Cardiac fibroblast (primary cell): ENCODE results near the gene AHI1.

Source experiments
- DNase-seq, 2 donors: peaks; one replicate each; pipeline versions ENCODE4 v3.0.0 to v3.0.0-alpha.2; 2010; ENCODE audit warnings: low read depth in 2 of 2
- H3K4me3 ChIP-seq, 2 donors: replicated peaks in 1 of 2; 1 replicate in 1 of 2; 2 replicates in 1 of 2; pipeline ENCODE4 v1.5.1; 2011; ENCODE audit warnings: low read depth in 2 of 2, low read length in 2 of 2, mild to moderate bottlenecking in 2 of 2, moderate library complexity in 1 of 2
- TF ChIP-seq, protein P1 (sequence below): IDR thresholded peaks from one replicate; pipeline ENCODE4 v1.5.1; 2011; ENCODE audit warnings: low read depth, mild to moderate bottlenecking, low read length, inconsistent platforms

AHI1 gene

DNA sequence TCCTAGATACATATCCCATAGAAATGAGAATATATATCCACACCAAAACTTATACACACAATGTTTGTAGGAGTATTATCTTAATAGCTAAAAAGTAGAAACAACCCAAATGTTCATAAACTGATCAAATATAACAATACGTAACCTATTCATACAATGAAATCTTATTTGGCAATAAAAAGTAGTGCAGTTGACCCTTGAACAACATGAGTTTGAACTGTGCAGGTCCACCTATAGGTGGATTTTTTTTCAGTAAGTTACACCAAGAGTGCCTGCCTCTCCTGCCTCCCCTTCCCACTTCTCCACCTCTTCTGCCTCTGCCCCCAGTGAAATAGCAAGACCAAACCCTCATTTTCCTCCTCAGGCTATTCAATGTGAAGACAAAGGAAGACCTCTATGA is 95.2 kb downstream of the AHI1 start:
- no peak for DNase-seq
- no peak overlapping the region for H3K4me3 ChIP-seq
- TF ChIP-seq, protein P1, sequence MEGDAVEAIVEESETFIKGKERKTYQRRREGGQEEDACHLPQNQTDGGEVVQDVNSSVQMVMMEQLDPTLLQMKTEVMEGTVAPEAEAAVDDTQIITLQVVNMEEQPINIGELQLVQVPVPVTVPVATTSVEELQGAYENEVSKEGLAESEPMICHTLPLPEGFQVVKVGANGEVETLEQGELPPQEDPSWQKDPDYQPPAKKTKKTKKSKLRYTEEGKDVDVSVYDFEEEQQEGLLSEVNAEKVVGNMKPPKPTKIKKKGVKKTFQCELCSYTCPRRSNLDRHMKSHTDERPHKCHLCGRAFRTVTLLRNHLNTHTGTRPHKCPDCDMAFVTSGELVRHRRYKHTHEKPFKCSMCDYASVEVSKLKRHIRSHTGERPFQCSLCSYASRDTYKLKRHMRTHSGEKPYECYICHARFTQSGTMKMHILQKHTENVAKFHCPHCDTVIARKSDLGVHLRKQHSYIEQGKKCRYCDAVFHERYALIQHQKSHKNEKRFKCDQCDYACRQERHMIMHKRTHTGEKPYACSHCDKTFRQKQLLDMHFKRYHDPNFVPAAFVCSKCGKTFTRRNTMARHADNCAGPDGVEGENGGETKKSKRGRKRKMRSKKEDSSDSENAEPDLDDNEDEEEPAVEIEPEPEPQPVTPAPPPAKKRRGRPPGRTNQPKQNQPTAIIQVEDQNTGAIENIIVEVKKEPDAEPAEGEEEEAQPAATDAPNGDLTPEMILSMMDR: no peak

DNA sequence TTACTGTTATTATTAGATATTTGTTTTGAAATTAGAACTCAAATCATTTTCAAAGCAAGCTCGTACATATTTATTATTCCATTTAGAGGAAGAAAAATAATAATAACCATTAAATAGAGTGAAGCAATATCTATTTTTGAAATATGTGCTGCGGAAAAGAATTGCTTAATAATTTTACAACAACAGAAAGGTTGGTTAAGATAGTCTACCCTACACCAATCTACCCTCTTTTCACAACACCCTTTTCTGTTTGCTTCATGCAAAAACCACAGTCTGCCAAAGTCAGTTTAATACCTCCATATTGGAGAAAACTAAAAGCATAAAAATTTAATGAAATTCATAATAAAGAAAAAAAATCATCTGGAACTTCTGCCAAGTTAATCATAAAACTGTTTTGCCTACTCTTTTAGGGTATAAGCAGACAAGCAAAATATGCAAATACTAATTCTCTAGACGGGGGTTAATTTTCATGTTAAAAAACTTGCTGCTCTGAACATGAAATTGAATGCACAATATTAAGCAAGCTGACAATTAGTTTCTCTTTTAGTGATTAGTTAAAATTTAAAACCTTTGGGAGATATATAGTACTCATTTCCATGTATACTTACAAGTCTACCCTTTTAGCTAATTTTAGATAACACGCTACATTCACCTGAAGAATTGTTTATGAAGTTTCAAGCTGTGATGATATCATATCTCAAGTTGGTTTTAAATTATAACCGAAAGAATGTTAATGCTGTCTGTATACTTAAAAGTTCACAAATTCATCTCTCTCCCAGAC is 100.2 kb downstream of the AHI1 start:
- no peak overlapping the region for H3K4me3 ChIP-seq
- no peak for DNase-seq
- TF ChIP-seq, protein P1: no peak

DNA sequence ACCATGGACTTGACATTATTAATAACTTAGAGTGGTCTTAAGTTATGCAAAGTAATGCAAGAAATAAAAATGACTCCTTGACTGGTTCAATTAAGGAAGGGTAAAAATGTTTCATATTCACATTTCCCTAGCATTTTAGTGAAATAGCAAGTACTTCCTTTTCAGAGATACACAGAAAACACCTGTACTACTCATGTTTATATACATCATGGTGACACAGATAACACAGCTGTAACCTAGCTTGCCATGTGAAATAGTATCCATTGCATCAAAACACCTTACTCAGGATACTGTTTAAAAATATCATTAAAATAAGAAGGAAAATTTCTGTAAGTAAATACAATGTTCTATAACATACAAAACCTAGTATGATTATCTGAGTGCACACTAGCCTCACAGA is 102.4 kb downstream of the AHI1 start:
- no peak overlapping the region for H3K4me3 ChIP-seq
- TF ChIP-seq, protein P1: no peak
- DNase-seq: no peak

DNA sequence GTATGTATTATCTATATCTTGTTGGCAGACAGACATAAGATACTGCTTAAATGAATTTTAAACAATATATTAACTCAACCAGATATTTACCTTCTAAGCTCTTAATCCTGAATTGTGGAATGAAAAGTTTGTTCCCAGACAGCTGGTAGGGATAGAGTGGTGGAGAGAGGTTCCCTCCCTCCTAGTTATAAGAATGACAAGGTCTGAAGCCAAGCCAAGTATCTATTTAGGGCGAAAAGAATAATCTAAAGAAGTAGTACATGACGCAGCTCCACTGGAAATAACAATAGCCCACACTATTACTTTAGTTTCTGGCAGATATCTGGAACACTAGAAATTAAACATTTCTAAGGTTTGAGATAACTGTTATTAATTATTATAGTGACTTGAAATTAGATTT is 104.3 kb downstream of the AHI1 start:
- no peak overlapping the region for H3K4me3 ChIP-seq
- DNase-seq: peak; percentile 7 to 10
- TF ChIP-seq, protein P1: no peak

DNA sequence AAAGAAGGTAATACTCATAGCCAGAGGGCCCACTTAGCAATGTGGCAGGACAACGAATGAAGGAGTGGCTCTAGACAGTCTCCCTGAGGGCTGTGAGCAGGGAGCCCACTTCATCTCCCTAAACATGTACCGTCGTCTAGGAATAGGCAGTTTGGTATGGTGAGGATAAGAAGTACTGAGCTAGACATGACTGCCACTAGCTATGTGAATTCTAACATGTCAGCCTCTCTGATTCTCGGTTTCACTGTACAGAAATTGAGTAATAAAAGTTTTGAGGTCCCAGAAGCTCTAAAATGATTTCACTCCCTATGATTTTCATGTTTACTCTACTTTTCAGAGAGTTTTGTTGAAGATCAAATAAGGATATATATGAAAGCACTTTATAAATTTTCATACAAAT is 107.1 kb downstream of the AHI1 start:
- TF ChIP-seq, protein P1: no peak
- H3K4me3 ChIP-seq: no peak overlapping the region
- no peak for DNase-seq

DNA sequence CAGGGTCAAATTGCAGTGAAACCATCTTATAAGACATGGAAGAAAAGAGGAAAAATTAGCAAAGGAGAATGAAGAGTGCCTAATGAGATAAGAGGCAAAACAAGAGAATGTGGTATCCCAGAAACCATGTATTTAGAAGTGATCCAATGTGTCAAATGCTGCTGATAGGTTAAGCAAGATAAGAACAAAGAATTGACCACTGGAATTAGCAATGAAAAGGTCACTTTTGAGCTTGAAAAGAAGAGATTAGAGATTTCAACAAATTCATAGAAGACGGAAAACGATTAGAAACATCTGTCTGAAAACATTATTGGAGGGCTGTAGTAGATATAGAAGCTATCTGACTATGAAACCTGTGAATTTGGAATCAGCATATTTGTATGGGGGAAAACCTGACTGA is 112.2 kb downstream of the AHI1 start:
- TF ChIP-seq, protein P1: no peak
- H3K4me3 ChIP-seq: no peak overlapping the region
- DNase-seq: no peak

DNA sequence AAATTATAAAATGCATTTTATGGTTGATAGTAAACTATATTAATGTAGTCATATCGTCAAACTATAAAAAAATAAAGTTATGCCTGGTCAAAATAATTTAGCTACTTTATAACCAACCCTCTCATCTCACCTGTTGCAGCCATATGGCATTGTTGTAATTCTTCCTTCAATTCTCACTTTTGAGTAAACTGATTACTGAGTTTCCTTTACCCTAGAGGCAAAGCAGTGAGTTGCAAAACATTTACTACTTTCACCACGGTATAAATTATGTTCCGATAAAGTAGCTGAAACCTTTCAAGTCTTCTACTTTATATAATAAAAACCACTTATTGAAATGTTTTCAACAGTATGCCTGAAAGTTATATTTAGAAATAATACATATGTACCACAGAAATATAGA is 113.8 kb downstream of the AHI1 start:
- TF ChIP-seq, protein P1: peak; percentile 4
- H3K4me3 ChIP-seq: no peak overlapping the region
- DNase-seq: no peak
